ENCODE data around the gene PROK1. TPM values are rescaled to one million over a fixed set of nuclear protein-coding genes. Genes with fewer than 3 reads are reported as not detected.

The PROK1 gene
- total RNA-seq, 1 donor from 2014 or later, result not detected

DNA sequence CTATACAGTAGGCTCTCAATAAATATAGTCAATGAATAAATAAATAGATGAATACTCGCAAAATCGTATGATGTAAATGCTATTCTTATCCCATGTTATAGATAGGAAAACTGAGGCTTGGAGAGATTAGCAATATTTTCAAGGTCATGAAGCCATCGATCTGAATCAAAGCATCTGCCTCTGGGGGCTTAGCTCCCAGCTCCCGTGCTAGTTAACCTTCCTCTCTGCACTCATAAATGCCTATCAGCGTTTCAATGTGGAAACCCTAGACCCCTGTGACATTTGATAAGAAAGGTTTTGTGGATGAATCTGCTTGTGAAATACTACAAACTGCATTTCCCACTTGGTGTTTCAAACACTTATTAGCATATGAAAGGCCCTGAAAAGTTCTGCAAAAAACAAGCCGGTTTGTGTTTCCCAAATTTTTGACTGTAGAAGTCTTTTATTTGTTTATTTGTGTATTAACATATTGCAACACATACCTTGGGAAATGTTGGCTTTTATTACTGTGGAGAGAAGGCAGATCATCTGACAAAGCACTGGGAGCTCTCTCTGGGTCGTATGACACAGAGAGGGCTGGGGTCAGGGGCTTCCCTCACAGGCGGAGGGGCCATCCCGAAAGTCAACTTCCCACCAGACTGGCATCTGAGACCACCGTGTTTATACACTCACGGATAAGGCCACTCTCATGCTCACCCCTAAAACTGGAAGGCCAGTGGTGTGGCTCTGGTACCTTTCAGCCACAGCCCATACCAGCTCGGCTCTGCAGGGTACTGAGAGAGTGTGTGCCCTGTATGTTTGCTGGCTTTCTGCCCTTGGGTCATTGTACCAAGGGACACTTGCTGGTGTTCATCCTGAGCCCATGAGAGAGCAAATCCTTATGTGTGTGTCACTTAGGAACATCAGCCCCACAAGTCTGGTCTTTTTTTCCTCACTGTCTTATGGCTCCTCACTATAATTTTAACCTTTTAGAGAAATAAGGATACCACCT is 993 bp upstream of the PROK1 start:
- peaks cover 5% of the 10 kb centered on the region for H3K27me3 Mint-ChIP-seq (ENCODE audit: unreplicated experiment)
- no peaks in the 10 kb centered on the region for H3K36me3 Mint-ChIP-seq (ENCODE audit: unreplicated experiment)
- TF ChIP-seq CTCF (IDR thresholded peaks at IDR 0.05; ENCODE audit: partially characterized antibody, unreplicated experiment), result no peak
- no peak overlapping the region for H3K27ac Mint-ChIP-seq (ENCODE audit: unreplicated experiment)
- H3K4me3 Mint-ChIP-seq (ENCODE audit: unreplicated experiment), result no peak overlapping the region
- no peak for DNase-seq
- H3K4me1 Mint-ChIP-seq (ENCODE audit: low read depth, unreplicated experiment), result no peaks in the 10 kb centered on the region
- H3K9me3 Mint-ChIP-seq (ENCODE audit: unreplicated experiment), result no peaks in the 10 kb centered on the region

- no peaks in the 10 kb centered on the region for H3K9me3 Mint-ChIP-seq (ENCODE audit: unreplicated experiment)
- H3K4me3 Mint-ChIP-seq (ENCODE audit: unreplicated experiment), result no peak overlapping the region
- no peaks in the 10 kb centered on the region for H3K4me1 Mint-ChIP-seq (ENCODE audit: low read depth, unreplicated experiment)
- no peak for TF ChIP-seq CTCF (IDR thresholded peaks at IDR 0.05; ENCODE audit: partially characterized antibody, unreplicated experiment)
- no peak for DNase-seq
- peaks cover 5% of the 10 kb centered on the region for H3K27me3 Mint-ChIP-seq (ENCODE audit: unreplicated experiment)
- no peak overlapping the region for H3K27ac Mint-ChIP-seq (ENCODE audit: unreplicated experiment)
- no peaks in the 10 kb centered on the region for H3K36me3 Mint-ChIP-seq (ENCODE audit: unreplicated experiment)
Measured at GRCh38 chr1:110452330-110452729, 1.4 kb downstream of the PROK1 start.

GRCh38 chr1:110453829-110454228 is 2.9 kb downstream of the PROK1 start:
- H3K4me1 Mint-ChIP-seq (ENCODE audit: low read depth, unreplicated experiment), result no peaks in the 10 kb centered on the region

GRCh38 chr1:110454328-110454727 is 3.4 kb downstream of the PROK1 start:
- no peak overlapping the region for H3K4me3 Mint-ChIP-seq (ENCODE audit: unreplicated experiment)
- H3K27ac Mint-ChIP-seq (ENCODE audit: unreplicated experiment), result no peak overlapping the region
- H3K9me3 Mint-ChIP-seq (ENCODE audit: unreplicated experiment), result no peaks in the 10 kb centered on the region
- no peak for TF ChIP-seq CTCF (IDR thresholded peaks at IDR 0.05; ENCODE audit: partially characterized antibody, unreplicated experiment)
- no peaks in the 10 kb centered on the region for H3K36me3 Mint-ChIP-seq (ENCODE audit: unreplicated experiment)
- H3K27me3 Mint-ChIP-seq (ENCODE audit: unreplicated experiment), result peaks cover 5% of the 10 kb centered on the region
- no peak for DNase-seq
- H3K4me1 Mint-ChIP-seq (ENCODE audit: low read depth, unreplicated experiment), result no peaks in the 10 kb centered on the region

More at GRCh38 chr1:110453829-110454228, 2.9 kb downstream of the PROK1 start:
- Mint-ChIP-seq H3K36me3 (ENCODE audit: unreplicated experiment) (no peaks in the 10 kb centered on the region), H3K4me3 (ENCODE audit: unreplicated experiment) (no peak overlapping the region), H3K9me3 (ENCODE audit: unreplicated experiment) (no peaks in the 10 kb centered on the region), H3K27ac (ENCODE audit: unreplicated experiment) (no peak overlapping the region), H3K27me3 (ENCODE audit: unreplicated experiment) (peaks cover 5% of the 10 kb centered on the region)
- no peak for DNase-seq
- TF ChIP-seq CTCF (IDR thresholded peaks at IDR 0.05; ENCODE audit: partially characterized antibody, unreplicated experiment), result no peak

- Mint-ChIP-seq H3K4me1 (ENCODE audit: low read depth, unreplicated experiment) (no peaks in the 10 kb centered on the region), H3K36me3 (ENCODE audit: unreplicated experiment) (no peaks in the 10 kb centered on the region), H3K27me3 (ENCODE audit: unreplicated experiment) (peaks cover 5% of the 10 kb centered on the region), H3K27ac (ENCODE audit: unreplicated experiment) (no peak overlapping the region), H3K9me3 (ENCODE audit: unreplicated experiment) (no peaks in the 10 kb centered on the region), H3K4me3 (ENCODE audit: unreplicated experiment) (no peak overlapping the region)
- DNase-seq, result no peak
- TF ChIP-seq CTCF (IDR thresholded peaks at IDR 0.05; ENCODE audit: partially characterized antibody, unreplicated experiment), result no peak
Measured at GRCh38 chr1:110455151-110455550, 4.2 kb downstream of the PROK1 start.

Measured in glutamatergic neuron (in vitro differentiated cells).